ENCODE results near the gene COL5A1.
"Not testable (repeated sequence)": the region's sequence is repeated elsewhere in the genome, so short reads cannot be mapped to it uniquely, and the experiment has no call there.

COL5A1 gene

GRCh38 chr9:134855231-134855899 is 213.8 kb downstream of the COL5A1 start:
- DNase-seq (ENCODE audit: low spot score), result no peak

GRCh38 chr9:134855900-134856377 is 214.3 kb downstream of the COL5A1 start:
- DNase-seq (ENCODE audit: low spot score), result no peak

- DNase-seq (ENCODE audit: low spot score), result not testable (repeated sequence)
Observed at GRCh38 chr9:134857451-134857850, 215.8 kb downstream of the COL5A1 start.

- no peak for DNase-seq (ENCODE audit: low spot score)
Observed at GRCh38 chr9:134858051-134858841, 216.6 kb downstream of the COL5A1 start.

GRCh38 chr9:134860510-134860909 is 218.9 kb downstream of the COL5A1 start:
- DNase-seq (ENCODE audit: low spot score), result no peak

GRCh38 chr9:134861595-134862334 is 220.2 kb downstream of the COL5A1 start:
- no peak for DNase-seq (ENCODE audit: low spot score)

GRCh38 chr9:134863306-134863902 is 221.8 kb downstream of the COL5A1 start:
- no peak for DNase-seq (ENCODE audit: low spot score)

- no peak for DNase-seq (ENCODE audit: low spot score)
Observed at GRCh38 chr9:134863941-134864820, 222.6 kb downstream of the COL5A1 start.

GRCh38 chr9:134864821-134865190 is 223.2 kb downstream of the COL5A1 start:
- DNase-seq (ENCODE audit: low spot score), result no peak

GRCh38 chr9:134867917-134868750 is 226.5 kb downstream of the COL5A1 start:
- no peak for DNase-seq (ENCODE audit: low spot score)

GRCh38 chr9:134868751-134869553 is 227.3 kb downstream of the COL5A1 start:
- no peak for DNase-seq (ENCODE audit: low spot score)

- no peak for DNase-seq (ENCODE audit: low spot score)
Observed at GRCh38 chr9:134869554-134870300, 228.1 kb downstream of the COL5A1 start.

- no peak for DNase-seq (ENCODE audit: low spot score)
Observed at GRCh38 chr9:134870301-134870694, 228.7 kb downstream of the COL5A1 start.

- no peak for DNase-seq (ENCODE audit: low spot score)
Observed at GRCh38 chr9:134870746-134871662, 229.4 kb downstream of the COL5A1 start.

GRCh38 chr9:134871697-134872340 is 230.2 kb downstream of the COL5A1 start:
- no peak for DNase-seq (ENCODE audit: low spot score)

GRCh38 chr9:134872482-134873231 is 231.1 kb downstream of the COL5A1 start:
- no peak for DNase-seq (ENCODE audit: low spot score)

Measured in pons (tissue), 1 donor.